Measurements from ENCODE around the gene WWC1.

DNA sequence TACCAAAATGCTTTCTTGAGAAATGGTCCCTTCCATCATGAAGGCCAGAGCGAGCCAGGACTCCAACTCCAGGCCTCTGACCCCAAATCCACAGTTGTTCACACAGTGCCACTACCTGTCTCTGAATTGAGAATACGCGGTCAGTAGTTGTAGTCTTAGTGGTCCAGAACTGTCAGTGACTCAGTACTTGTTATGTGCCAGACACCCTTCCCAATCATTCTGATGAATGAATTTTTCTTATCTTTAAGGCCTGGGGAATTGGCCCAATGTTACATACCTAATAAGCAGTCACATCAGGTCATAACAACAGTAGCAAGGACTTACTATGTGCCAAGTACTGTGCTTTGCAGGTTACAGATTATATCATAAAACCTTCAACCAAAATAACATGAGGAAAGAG lies 122.2 kb downstream of the WWC1 start:
- TF ChIP-seq, protein P1, sequence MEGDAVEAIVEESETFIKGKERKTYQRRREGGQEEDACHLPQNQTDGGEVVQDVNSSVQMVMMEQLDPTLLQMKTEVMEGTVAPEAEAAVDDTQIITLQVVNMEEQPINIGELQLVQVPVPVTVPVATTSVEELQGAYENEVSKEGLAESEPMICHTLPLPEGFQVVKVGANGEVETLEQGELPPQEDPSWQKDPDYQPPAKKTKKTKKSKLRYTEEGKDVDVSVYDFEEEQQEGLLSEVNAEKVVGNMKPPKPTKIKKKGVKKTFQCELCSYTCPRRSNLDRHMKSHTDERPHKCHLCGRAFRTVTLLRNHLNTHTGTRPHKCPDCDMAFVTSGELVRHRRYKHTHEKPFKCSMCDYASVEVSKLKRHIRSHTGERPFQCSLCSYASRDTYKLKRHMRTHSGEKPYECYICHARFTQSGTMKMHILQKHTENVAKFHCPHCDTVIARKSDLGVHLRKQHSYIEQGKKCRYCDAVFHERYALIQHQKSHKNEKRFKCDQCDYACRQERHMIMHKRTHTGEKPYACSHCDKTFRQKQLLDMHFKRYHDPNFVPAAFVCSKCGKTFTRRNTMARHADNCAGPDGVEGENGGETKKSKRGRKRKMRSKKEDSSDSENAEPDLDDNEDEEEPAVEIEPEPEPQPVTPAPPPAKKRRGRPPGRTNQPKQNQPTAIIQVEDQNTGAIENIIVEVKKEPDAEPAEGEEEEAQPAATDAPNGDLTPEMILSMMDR (IDR thresholded peaks at IDR 0.05; ENCODE audit: low read length) = no peak
- no peak for TF ChIP-seq EZH2 (optimal IDR thresholded peaks at IDR 0.05; ENCODE audit: low read depth, low read length)
